OCI-M2 (cell line): ENCODE measurements around the gene FAM13B.
"Not testable (repeated sequence)": the region's sequence is repeated elsewhere in the genome, so short reads cannot be mapped to it uniquely, and the experiment has no call there.

Experiments used
- DNase-seq: peaks from one replicate; lab custom pipeline; 2025; ENCODE audit not compliant: unreplicated experiment; lab: John Stamatoyannopoulos, UW

The FAM13B gene

DNA sequence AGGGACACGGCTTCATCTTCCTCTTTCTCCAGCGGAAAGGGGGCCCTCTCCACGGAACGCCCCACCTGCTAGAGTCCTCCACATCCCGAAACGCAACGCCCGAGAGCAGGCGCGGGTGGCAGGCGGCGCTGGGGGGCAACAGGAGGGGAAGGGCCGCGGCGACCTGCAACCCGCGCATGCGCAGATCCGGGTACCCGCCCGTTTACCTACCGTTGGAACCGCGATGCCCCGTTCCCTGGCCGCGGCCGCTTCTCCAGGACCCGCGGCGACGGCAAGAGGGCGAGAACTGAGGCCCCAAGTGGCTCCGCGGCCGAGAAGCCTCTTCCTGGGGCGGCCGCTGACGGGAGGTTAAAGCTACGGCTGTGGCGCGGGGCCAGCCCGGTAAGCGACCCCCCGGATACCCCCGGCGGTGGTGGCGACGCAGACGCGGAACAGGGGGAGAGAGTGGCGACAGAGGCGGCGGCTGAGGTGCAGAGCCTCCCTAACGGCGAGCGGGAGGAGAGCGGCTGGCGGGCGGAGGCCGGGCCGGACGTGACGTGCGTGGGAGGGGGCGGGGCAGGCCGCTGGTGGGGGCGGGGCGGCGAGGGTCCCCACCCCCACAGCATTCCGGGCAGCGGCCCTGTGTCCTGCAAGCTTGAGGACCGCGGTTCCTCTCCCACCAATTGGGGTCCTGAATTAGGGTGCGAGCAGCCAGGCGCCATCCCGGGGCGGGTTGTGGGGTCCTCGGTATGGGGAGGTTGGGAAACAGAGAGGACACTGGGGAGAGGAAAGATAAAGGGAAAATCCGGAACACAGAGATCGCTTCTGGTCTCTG lies at the start of gene FAM13B:
FAM13B (minus strand) TSS at position 508 of the 814 bp plus-strand sequence. CDS start 13,968 bp downstream, outside the sequence.
- no peak for DNase-seq

DNA sequence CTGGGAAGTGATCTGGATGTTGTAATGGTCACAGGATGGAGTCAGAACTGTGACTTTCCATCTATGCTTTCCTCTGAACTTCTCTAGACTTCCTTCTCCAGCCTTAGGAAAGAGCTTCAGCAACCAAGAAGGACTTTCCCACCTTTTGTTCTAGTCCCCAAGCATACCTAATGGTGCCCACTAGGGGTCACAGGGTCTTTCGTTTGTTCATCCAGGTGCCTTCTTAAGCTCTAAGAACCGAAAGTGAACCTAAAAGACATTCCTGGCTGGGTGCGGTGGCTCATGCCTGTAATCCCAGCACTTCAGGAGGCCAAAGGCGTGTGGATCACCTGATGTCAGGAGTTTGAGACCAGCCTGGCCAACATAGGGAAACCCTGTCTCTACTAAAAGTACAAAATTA lies 49.2 kb upstream of the FAM13B start:
- no peak for DNase-seq

DNA sequence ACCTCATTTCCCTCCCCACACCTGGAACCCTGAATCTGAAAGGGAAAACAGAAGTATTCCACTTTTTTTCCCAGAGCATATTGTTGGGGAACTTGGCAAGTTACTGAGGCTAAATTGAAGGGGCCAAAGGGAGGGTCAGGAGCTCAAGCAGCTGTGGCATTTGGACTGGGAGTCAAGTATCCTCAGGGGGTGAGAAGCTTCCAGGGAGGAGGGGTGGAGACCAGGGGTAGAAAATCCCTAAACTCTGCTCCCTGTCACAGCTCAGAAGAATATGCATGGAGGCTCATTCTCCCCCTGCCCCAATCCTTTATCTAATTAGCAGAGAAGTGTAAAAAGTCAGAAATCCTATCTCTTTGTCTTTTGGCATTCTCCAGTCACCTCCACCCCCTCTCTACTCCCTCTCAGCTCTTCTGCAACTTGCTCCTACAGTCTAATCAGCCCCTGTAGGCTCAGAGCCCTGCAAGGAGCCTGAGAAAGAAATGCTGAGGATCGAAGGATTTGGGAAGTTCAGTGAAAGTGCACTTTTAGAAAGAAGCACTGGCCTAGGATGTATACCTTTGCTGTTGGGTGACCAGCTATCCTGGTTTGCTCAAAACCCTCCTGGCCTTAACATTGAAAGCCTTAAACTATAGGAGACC lies 45.2 kb upstream of the FAM13B start:
- DNase-seq = no peak

DNA sequence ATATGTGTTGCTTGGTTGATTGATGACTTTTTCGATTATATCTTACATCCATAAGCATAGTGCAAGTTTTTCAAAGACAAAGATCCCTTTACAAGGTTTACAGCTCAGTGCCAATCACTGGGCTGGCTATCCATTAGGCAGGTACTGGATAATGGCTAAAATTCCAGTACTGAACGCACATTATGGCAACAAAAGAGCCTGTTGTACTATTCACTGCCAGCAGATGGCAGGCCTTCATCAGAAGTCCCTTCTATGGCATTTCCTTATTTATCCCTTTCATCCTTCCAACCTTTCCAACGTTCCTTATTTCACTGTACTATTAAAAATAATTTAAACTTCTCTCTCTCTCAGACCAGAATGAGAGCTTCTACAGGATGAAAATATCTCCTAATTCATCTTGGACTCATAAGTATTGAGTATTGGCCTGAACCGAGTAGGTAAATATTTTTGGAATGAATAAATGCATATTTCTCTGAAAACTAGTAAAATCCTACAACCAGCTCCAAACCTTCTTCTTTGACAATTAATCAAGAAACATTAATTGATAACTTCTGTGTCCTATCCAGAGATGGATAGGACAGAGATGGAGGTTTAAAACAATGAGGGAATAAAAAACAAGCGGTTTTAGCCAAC lies 44.3 kb upstream of the FAM13B start:
- DNase-seq = no peak

DNA sequence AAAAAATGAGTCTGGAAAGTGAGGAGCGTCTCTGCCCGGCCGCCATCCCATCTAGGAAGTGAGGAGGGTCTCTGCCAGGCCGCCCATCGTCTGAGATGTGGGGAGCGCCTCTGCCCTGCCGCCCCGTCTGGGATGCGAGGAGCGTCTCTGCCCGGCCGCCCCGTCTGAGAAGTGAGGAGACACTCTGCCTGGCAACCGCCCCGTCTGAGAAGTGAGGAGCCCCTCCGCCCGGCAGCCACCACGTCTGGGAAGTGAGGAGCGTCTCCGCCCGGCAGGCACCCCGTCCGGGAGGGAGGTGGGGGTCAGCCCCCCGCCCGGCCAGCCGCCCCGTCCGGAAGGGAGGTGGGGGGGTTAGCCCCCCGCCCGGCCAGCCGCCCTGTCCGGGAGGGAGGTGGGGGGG lies 37.1 kb upstream of the FAM13B start:
- not testable (repeated sequence) for DNase-seq

DNA sequence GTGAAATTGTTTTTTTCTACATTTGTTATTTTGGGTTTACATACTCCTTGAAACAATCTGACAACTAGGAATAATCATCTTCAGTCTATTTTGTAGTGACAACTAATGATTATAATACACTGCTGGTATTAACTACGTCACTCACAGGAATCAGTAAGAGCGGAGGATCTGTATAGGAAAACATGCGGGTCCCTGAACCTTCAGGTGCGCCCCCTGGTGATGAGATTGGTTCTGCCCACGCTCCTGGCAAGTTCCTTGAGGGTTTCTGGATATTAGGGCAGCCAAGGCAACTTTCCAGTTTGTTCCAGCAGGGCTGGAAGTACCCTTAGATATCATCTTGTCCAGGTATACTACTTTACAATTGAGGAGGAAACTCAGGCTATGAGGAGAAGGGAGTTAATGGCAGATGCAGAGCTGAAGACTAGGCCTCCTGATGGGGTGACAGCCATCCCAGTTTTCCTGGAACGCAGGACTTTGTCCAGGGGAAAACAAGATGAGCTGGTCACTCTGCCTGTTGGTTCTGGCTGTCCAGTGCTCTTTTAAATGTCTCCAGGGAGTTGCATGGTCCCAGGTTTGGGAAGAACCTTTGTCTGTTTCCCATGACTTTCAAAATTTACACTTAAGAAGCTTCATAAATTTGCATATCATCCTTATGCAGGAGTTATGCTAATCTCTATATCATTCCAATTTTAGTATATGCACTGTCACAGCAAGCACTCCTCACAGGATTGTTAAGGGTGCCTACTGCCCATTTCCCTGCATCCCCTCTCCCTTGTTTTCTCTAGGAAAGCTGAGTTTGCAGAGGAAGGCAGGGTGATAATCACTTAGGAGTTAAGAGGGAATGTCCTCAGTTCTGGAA lies 36.1 kb upstream of the FAM13B start:
- no peak for DNase-seq

DNA sequence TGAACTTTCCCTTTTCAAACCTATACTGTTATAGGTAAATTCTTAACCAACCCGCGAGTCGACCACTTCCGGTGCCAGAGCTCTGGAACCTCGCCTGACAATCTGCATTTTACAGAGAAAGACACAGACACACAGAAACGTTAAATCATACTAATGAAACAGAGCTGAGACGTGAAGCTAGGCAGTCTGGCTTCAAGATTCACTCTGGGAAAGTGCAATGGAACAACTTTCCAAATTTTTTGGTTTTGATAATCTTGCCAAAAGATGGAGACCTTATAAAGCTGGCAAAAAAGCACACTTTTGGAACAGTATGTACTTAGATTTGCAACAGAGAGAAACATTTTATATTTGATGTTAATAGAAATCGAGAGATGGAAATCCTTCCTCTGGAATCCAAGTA lies 35.1 kb upstream of the FAM13B start:
- no peak for DNase-seq

DNA sequence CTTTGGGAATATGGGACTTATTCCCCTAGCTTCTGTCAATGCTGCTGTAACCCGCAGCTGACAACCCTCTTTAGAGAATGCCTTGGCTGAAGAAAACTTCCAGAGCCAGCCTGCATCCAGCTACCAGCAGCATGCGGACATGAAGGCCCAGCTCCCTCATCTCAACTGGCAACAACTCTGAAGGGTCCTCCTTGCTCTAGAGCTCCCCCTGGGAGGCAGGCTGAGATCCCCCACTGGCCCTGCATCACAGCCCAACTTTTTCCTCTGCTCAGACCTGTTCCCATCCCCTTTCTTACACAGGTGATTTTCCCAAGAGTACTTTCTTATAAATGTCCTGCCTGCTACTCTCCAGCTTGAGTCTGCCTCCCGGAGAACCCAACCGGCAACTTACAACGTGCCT lies 32.2 kb upstream of the FAM13B start:
- DNase-seq = no peak

DNA sequence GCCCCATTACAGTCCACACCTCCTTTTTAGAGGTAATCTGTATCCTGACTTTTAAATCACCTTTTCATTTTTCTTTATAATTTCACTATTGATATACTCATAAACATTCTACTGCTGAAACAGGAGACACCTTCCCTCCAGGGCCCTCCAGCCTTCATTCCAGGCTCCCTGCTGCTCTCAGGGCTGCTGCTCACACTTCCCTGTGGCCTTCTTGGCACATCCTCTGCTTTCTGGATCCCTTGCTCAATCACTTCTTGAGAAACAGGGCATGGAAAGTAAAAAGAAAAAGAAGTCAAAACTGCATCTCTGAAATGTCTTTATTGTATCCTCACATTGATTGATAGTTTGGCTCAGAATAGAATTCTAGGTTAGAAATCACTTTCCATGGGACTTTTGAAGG lies 31.6 kb upstream of the FAM13B start:
- DNase-seq = no peak

DNA sequence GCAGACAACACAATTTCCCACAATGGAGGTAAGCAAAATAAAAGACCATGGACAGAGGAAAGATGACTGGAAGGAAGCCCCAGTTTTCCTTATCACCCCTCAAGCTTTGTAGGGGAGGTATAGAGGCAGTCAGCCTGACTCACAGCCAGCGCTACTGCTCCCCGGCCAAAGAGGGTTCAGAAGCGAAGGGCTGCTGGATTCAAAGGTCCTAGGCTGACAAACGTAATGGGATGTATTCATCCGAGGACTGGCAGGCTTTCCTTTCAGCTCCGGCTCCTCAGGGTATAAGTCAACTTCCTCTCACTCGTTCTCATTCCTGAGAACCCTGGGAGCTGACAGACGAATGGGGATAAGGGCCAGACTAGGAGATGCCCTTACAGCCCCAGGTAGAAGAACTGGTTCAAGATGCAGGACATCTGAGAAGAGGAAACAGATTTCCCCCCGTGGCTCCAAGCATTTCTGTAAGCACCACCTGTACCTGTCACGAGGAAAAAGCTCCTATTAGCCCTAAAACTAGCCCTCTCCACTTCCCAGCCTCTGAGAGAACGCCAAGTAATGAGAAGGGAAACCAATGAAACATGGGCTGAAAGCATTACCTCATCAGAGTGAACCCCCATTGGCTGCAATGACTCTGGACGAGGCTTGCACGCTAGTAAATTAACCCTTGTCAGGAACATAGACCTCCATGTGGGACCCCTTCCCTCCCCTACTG lies 22.1 kb upstream of the FAM13B start:
- no peak for DNase-seq

DNA sequence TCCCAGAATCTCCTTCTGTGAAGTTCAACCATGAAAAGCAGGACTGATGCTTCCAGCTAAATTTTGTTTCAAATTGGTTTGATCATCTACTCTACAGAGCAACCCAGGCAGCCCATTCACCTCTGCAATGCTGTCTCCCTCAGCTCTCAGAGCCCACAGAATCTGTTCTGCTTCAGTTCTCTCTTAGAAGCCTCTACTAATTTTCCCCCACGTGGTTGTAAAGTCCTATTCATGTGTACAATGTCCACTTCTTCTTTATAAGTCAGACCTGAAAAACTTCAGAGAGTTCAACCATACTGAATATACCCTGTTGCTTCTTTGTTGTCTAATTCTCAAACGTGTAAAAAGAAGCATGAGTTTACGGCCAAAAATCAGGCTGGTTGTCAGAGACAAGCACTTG lies 21.3 kb upstream of the FAM13B start:
- no peak for DNase-seq

DNA sequence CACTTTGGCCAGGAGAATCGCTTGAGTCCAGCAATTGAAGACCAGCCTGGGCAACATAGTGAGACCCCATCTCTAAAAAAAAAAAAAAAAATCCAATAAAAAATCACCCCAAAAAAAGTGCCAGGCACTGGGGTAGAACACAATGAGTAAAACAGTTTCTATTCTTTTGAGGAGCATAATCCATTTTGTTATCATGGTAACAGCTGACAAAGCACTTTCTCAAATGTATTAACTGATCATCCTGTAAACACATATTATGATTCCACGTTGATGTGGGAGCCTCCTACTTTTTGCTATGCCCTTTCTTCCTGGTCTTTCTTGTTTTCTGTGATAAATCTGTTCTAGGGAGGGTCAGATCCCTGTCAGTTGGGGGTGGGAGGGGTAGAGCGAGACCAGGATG lies 20.7 kb upstream of the FAM13B start:
- no peak for DNase-seq

DNA sequence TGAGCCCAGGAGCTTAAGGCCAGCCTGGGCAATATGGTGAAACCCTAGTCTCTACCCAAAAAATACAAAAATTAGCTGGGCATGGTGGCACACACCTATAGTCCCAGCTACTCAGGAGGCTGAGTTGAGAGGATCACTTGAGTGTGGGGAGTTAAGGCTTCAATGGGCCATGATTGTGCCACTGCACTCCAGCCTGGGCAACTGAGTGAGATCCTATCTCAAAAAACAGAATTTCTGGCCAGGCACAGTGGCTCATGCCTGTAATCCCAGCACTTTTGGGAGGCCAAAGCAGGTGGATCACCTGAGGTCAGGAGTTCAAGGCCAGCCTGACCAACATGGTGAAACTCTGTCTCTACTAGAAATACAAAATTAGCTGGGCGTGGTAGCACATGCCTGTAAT lies 19.8 kb upstream of the FAM13B start:
- not testable (repeated sequence) for DNase-seq

DNA sequence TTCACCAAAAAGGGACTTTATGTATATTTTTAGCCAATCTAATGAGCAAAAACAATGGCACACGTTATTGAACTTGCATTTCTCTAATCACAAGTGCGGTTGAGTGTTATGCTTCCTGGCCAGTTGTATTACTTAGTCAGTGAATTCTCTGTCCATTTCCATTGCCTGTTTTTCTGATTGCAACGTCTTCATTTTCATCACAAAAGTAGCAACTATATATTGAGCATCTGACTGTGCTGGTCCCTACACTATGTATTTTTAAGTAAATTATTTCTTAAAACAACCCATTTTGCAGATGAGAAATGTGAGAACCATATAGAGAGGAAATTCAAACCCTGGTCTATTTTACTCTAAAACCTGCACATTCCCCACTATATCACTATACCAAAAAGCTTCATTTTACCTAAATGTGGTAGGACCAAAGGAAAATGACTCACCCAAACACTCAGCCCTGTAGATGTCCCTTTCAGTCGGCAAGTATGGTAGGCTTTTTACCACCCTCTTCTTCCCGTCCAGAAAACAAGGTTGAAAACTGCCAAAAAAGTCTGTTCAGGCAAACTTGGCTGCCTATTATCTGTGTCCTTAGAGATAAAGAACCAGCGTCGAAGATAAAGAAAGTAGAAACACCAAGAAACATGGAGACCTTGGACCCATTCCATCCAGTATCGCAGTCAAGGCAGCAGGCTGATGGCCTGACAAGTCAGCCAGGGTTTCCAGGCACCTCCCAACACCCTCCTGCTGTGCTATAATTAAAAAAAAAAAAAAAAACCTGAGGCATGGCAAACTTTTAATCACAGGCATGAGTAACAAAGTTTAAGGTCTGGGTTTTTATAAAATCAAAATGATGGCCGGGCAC lies 18.8 kb upstream of the FAM13B start:
- no peak for DNase-seq

DNA sequence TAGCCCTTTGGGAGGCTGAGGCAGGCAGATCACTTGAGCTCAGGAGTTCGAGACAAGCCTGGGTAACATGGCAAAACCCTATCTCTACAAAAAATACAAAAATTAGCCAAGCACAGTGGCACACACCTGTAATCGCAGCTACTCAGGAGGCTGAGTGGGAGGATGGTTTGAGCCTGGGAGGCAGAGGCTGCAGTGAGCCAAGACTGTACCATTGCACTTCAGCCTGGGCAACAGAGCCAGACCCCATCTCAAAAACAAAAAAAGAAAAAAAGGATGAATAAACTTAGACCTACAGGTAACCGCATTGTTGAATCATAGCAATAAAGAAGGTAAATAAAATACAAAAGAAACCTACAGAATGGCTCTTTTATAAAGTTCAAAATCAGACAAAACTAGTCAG lies 12.4 kb upstream of the FAM13B start:
- not testable (repeated sequence) for DNase-seq

DNA sequence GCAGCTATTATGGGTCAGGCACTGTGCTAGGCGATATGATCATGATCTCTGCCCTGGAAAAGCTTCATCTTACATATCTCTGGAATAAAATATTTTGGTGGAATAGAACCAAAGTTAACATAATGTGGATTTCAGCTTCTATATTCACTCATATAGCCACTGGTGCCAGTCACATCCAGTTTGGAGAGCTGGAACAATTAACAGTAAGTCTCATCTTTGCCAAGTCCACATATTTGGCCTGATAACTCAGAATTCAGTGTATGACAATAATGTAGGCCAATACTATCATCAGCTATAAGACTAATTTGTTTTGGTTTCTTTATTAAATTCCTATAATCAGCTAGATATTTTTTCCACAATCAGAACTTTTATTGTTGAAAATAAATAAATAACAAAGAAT lies 5.9 kb upstream of the FAM13B start:
- no peak for DNase-seq

DNA sequence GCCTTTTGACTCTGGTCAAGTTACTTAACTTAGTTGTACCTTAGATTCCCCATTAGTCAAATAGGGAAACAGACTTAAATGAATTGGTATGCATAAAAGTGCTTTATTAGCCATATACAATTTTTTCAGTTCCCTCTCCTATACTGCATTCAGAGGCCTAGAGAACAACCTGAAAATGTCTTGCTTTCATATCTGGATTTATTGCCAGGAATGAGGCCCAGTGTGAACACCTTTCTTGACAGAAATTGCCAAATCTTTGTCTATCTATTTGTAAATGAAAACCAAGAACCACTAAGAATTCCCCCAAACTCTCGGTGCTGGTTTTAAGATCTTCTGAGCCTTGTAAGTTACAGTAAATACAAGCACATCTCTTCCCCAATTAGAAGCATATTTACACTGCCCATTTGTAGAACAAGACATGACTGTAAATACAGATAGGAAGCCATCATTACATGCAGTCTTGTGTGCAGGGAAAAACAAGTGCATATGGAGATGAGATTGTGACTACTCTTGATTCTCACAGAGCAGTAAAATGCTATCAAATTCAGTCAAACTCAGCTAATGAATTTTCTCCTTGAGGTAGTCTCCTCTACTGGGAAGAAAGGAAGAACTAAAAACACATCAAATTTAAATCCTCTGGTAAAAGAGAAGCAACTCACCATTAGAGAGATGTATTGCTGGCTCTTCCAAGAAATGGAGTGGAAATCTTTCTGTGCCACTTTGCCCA lies 5.2 kb upstream of the FAM13B start:
- DNase-seq = no peak

DNA sequence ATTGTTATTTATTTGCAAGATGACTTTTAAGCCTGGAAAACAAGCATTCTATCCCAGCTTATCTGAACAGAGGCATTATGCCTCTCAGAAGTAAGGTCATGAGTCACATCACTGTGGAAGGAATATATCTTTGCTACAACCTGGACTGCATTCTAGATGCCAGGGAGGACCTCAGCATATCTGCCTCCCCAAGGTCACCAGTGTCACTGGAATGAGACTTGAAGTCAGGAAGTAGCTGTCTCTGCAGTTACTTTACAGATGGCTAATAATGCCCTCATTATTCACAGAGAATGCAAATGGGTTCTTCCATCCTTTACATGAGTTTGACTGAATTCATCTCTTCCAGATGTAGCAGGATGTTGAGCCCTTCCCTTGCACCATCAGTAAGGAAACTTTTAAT lies 4.4 kb upstream of the FAM13B start:
- DNase-seq = no peak
